SJCRH30 (cell line): Measurements from ENCODE around the gene PSEN2. TPM values are rescaled to one million over a fixed set of nuclear protein-coding genes. Genes with fewer than 3 reads are reported as not detected.

Experiments
- DNase-seq, 2 experiments: peaks; one replicate each; pipeline ENCODE4 v3.0.0-alpha.2; 2015 to 2020
- H3K27ac ChIP-seq: fragments of 250-450 bp; sonication (Bioruptor Pico); 2 replicates; pipeline ENCODE4 v1.5.1; 2020; ENCODE audit warnings: mild to moderate bottlenecking, moderate library complexity
- H3K27me3 ChIP-seq: fragments of 250-450 bp; sonication (Bioruptor Pico); 2 replicates; pipeline ENCODE4 v1.5.1; 2020; ENCODE audit warnings: mild to moderate bottlenecking, moderate library complexity
- H3K36me3 ChIP-seq: fragments of 250-450 bp; sonication (Bioruptor Pico); 2 replicates; pipeline ENCODE4 v1.5.1; 2020; ENCODE audit warnings: mild to moderate bottlenecking, moderate library complexity
- H3K4me1 ChIP-seq: fragments of 250-450 bp; sonication (Bioruptor Pico); 2 replicates; pipeline ENCODE4 v1.5.1; 2020; ENCODE audit warnings: mild to moderate bottlenecking, moderate library complexity
- H3K4me3 ChIP-seq: fragments of 250-450 bp; sonication (Bioruptor Pico); 2 replicates; pipeline ENCODE4 v1.5.1; 2020; ENCODE audit warnings: mild to moderate bottlenecking, moderate library complexity
- H3K9me3 ChIP-seq: fragments of 250-450 bp; sonication (Bioruptor Pico); replicated peaks from 2 replicates; pipeline ENCODE4 v1.5.1; 2020; ENCODE audit warnings: mild to moderate bottlenecking, moderate library complexity
- total RNA-seq: library from RNA; depleted of rRNA; stranded (reverse); fragments of >200 nt; shearing (Covaris generic); gene quantifications from 2 replicates; pipeline ENCODE4 v1.2.3, GENCODE V29; 2014

Gene PSEN2
- total RNA-seq, 1 experiment from 2014 or later, result 45.2 TPM

- no peak for DNase-seq
- Histone ChIP-seq H3K27ac (no peak overlapping the region), H3K36me3 (peaks cover 76% of the 10 kb centered on the region), H3K9me3 (no peaks in the 10 kb centered on the region), H3K4me1 (peaks cover 15% of the 10 kb centered on the region), H3K27me3 (no peaks in the 10 kb centered on the region), H3K4me3 (no peak overlapping the region)
Measured at GRCh38 chr1:226886122-226886901, 15.9 kb downstream of the PSEN2 start.

GRCh38 chr1:226887006-226887405 is 16.6 kb downstream of the PSEN2 start:
- peaks cover 70% of the 10 kb centered on the region for H3K36me3 ChIP-seq
- no peak for DNase-seq
- no peak overlapping the region for H3K4me3 ChIP-seq
- peaks cover 18% of the 10 kb centered on the region for H3K4me1 ChIP-seq
- no peak overlapping the region for H3K27ac ChIP-seq
- H3K9me3 ChIP-seq, result no peaks in the 10 kb centered on the region
- H3K27me3 ChIP-seq, result no peaks in the 10 kb centered on the region

GRCh38 chr1:226888021-226888420 is 17.6 kb downstream of the PSEN2 start:
- H3K4me1 ChIP-seq, result peaks cover 17% of the 10 kb centered on the region; the same call in 1 of the 2 replicates
- no peaks in the 10 kb centered on the region for H3K9me3 ChIP-seq
- no peaks in the 10 kb centered on the region for H3K27me3 ChIP-seq
- H3K27ac ChIP-seq, result no peak overlapping the region
- H3K4me3 ChIP-seq, result no peak overlapping the region
- peaks cover 63% of the 10 kb centered on the region for H3K36me3 ChIP-seq
- no peak for DNase-seq

GRCh38 chr1:226888816-226889215 is 18.4 kb downstream of the PSEN2 start:
- peaks cover 14% of the 10 kb centered on the region; the same call in 1 of the 2 replicates for H3K4me1 ChIP-seq
- H3K36me3 ChIP-seq, result peaks cover 58% of the 10 kb centered on the region
- no peaks in the 10 kb centered on the region for H3K27me3 ChIP-seq

GRCh38 chr1:226889616-226890330 is 19.4 kb downstream of the PSEN2 start:
- Histone ChIP-seq H3K36me3 (peaks cover 62% of the 10 kb centered on the region), H3K4me1 (peaks cover 14% of the 10 kb centered on the region; the same call in 1 of the 2 replicates), H3K27me3 (no peaks in the 10 kb centered on the region), H3K27ac (no peak overlapping the region), H3K4me3 (no peak overlapping the region), H3K9me3 (no peaks in the 10 kb centered on the region)
- no peak for DNase-seq

More at GRCh38 chr1:226888816-226889215, 18.4 kb downstream of the PSEN2 start:
- no peak overlapping the region for H3K27ac ChIP-seq
- DNase-seq, result no peak
- H3K9me3 ChIP-seq, result no peaks in the 10 kb centered on the region
- no peak overlapping the region for H3K4me3 ChIP-seq

- no peak overlapping the region for H3K27ac ChIP-seq
- H3K9me3 ChIP-seq, result no peaks in the 10 kb centered on the region
- peaks cover 65% of the 10 kb centered on the region for H3K36me3 ChIP-seq
Measured at GRCh38 chr1:226890331-226891108, 20.1 kb downstream of the PSEN2 start.

GRCh38 chr1:226891346-226891745 is 20.9 kb downstream of the PSEN2 start:
- H3K4me3 ChIP-seq, result no peak overlapping the region
- H3K27ac ChIP-seq, result no peak overlapping the region
- no peaks in the 10 kb centered on the region for H3K27me3 ChIP-seq
- no peaks in the 10 kb centered on the region for H3K9me3 ChIP-seq
- DNase-seq, result no peak
- H3K36me3 ChIP-seq, result peaks cover 59% of the 10 kb centered on the region
- H3K4me1 ChIP-seq, result peaks cover 14% of the 10 kb centered on the region; the same call in 1 of the 2 replicates

More at GRCh38 chr1:226890331-226891108, 20.1 kb downstream of the PSEN2 start:
- Histone ChIP-seq H3K27me3 (no peaks in the 10 kb centered on the region), H3K4me3 (no peak overlapping the region), H3K4me1 (peaks cover 14% of the 10 kb centered on the region; the same call in 1 of the 2 replicates)
- no peak for DNase-seq

GRCh38 chr1:226891846-226892523 is 21.6 kb downstream of the PSEN2 start:
- Histone ChIP-seq H3K27me3 (no peaks in the 10 kb centered on the region), H3K27ac (no peak overlapping the region), H3K4me1 (peaks cover 14% of the 10 kb centered on the region; the same call in 1 of the 2 replicates), H3K36me3 (peaks cover 57% of the 10 kb centered on the region), H3K4me3 (no peak overlapping the region), H3K9me3 (no peaks in the 10 kb centered on the region)
- no peak for DNase-seq

- no peaks in the 10 kb centered on the region for H3K27me3 ChIP-seq
- no peak overlapping the region for H3K27ac ChIP-seq
- no peak overlapping the region for H3K4me3 ChIP-seq
- peaks cover 14% of the 10 kb centered on the region; the same call in 1 of the 2 replicates for H3K4me1 ChIP-seq
- H3K36me3 ChIP-seq, result peaks cover 59% of the 10 kb centered on the region
- peak; percentile 79 to 84 for DNase-seq
- H3K9me3 ChIP-seq, result no peaks in the 10 kb centered on the region
Measured at GRCh38 chr1:226892524-226892875, 22.1 kb downstream of the PSEN2 start.

- no peak overlapping the region for H3K27ac ChIP-seq
- no peak for DNase-seq
- peaks cover 52% of the 10 kb centered on the region for H3K36me3 ChIP-seq
Measured at GRCh38 chr1:226893936-226894335, 23.5 kb downstream of the PSEN2 start.

GRCh38 chr1:226894826-226895225 is 24.4 kb downstream of the PSEN2 start:
- peaks cover 54% of the 10 kb centered on the region for H3K36me3 ChIP-seq
- H3K4me1 ChIP-seq, result peaks cover 14% of the 10 kb centered on the region; the same call in 1 of the 2 replicates
- H3K27me3 ChIP-seq, result no peaks in the 10 kb centered on the region
- H3K4me3 ChIP-seq, result no peak overlapping the region
- no peaks in the 10 kb centered on the region for H3K9me3 ChIP-seq
- no peak overlapping the region for H3K27ac ChIP-seq
- DNase-seq, result no peak

More at GRCh38 chr1:226893936-226894335, 23.5 kb downstream of the PSEN2 start:
- no peak overlapping the region for H3K4me3 ChIP-seq
- H3K4me1 ChIP-seq, result peaks cover 14% of the 10 kb centered on the region; the same call in 1 of the 2 replicates
- no peaks in the 10 kb centered on the region for H3K9me3 ChIP-seq
- H3K27me3 ChIP-seq, result no peaks in the 10 kb centered on the region

GRCh38 chr1:226895644-226896043 is 25.2 kb downstream of the PSEN2 start:
- no peak for DNase-seq
- peaks cover 54% of the 10 kb centered on the region for H3K36me3 ChIP-seq
- H3K4me1 ChIP-seq, result peaks cover 14% of the 10 kb centered on the region; the same call in 1 of the 2 replicates
- H3K27ac ChIP-seq, result no peak overlapping the region
- H3K9me3 ChIP-seq, result no peaks in the 10 kb centered on the region
- no peak overlapping the region for H3K4me3 ChIP-seq
- no peaks in the 10 kb centered on the region for H3K27me3 ChIP-seq

GRCh38 chr1:226898246-226898645 is 27.8 kb downstream of the PSEN2 start:
- H3K9me3 ChIP-seq, result no peaks in the 10 kb centered on the region
- DNase-seq, result no peak
- H3K27ac ChIP-seq, result no peak overlapping the region
- H3K4me1 ChIP-seq, result no peaks in the 10 kb centered on the region
- no peak overlapping the region for H3K4me3 ChIP-seq
- peaks cover 51% of the 10 kb centered on the region for H3K36me3 ChIP-seq
- no peaks in the 10 kb centered on the region for H3K27me3 ChIP-seq

- no peak for DNase-seq
Measured at GRCh38 chr1:226901421-226901820, 31.0 kb downstream of the PSEN2 start.

More at GRCh38 chr1:226901421-226901820, 31.0 kb downstream of the PSEN2 start:
- no peak overlapping the region for H3K4me3 ChIP-seq
- no peaks in the 10 kb centered on the region for H3K27me3 ChIP-seq
- H3K27ac ChIP-seq, result no peak overlapping the region
- no peaks in the 10 kb centered on the region for H3K9me3 ChIP-seq
- no peaks in the 10 kb centered on the region for H3K4me1 ChIP-seq
- peaks cover 39% of the 10 kb centered on the region for H3K36me3 ChIP-seq
